NCI-H1930 (cell line): ENCODE measurements around the gene FSIP1.
A peak's percentile ranks its signal among the peaks of the same experiment; 100 is the strongest.

ENCODE experiments used
- DNase-seq, 2 experiments: peaks; one replicate each; lab custom pipeline; 2025; lab: John Stamatoyannopoulos, UW

Gene FSIP1

DNA sequence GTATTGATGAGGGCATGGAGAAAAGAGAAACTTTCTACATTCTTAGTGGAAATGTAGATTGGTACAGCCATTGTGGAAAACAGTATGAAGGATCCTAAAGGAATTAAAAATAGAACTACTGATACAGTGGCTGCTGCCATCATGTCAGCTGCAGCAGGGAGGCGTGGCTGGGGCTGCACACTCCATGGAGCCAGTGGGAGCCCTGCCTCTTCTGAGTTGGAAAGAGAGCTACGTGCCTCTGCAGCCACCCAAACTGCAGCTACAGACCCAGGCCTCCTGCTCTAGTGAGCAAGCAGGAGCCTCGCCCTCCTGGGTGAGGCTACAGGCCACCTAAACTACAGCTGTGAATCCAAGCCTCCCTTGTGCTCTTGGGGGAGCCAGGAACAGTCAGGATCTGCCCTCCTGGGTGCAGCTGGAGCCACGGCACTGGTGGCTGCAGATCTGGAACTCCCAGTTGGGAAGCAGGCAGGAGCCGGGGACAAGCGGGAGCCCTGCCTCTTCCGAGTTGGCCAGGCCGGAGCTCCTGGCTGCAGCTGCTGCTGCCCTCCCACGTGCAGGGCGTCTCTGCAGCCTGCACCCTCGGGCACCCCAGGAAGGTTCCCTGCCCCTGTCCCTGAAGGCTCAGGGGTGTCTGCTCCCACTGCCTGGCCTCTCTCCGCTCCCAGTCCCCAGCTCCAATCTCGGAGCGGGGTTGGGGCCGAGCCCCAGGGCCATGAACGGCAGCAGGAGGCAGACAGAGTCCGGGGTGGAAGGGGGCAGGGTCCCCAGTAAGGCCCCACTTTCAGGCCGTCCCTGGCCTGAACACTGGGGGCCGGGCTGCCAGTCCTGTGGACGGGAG is 137.3 kb downstream of the FSIP1 start:
- no peak for DNase-seq

- DNase-seq, result no peak
These were observed 138.5 kb downstream of the FSIP1 start for GRCh38 chr15:39644136-39644535.

DNA sequence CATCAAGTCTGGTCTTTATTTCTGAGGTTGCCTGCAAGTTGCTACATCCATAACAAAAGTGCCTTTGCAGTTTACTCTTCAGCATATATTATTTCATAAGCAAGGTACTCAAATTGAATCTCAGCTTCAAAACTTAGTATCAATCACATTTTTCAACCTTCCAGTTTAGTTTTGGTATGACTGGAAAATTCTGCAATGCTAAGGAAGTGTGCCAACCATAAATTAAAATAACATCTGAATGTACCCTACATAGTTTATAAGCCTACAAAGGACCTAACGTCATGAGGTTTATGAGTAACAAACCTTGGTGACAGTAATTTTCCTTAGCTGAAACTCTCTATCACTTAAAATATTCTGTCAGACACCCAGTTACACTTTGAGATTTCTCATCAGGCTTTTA is 138.9 kb downstream of the FSIP1 start:
- DNase-seq, result no peak

DNA sequence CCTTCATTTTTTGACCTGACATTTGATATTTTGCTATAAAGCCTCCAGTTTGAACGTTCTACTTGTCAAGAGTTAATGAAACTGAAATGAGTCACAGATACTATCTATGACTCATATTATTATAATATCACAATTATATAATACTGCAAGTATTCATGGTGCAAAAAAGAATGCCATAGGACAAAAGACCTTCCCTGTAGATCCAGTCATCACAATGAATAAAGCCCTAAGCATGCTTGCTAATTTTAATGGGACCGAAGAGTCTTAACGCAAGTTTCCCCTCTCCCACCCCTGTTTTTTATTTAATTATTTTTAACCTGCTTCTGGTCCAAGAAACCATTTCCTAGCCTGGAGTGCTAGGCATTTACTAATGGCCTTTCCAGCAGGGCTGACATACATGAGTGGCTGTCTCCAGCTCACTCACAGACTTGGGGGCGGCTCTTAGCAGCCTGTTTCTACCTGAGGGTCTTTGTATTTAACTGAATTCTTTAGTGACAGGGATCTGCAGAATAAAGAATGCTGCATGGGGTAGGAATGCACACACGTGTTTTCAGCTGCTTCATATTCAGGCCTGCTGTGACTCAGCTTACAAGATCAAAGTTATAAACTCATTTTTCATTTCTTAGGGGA is 140.5 kb downstream of the FSIP1 start:
- no peak for DNase-seq

DNA sequence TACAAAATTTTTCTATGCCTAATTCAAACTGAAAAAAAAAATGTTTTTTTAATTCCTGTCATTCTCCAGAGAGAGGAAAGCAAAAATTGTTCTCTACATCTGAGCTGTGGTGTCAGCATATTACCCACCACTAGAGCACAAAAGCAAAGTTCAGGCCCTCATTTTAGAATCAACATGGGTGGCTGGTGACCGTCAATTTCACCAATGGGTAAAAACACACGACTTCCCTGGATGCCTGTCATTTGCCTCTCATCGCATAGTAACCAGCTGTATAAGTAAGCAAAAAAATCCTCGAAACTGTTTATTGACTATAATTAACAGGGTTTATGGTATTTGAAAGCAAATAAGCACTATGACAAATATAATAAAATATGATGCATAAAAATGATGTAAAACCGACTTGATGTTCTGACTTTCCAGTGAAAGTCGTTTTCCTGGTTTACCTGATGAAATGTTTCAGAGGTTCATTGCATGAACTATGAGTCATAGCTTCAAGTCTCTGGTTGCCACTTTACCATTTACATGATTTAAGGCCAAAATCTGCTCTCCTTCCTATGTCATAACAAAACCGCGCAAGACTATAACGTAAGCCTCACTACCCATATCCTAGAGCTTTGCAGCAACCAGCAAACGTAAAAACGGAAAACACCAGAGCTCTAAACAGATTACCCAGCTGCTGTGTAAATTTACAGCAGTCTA is 141.3 kb downstream of the FSIP1 start:
- no peak for DNase-seq

GRCh38 chr15:39640665-39641064 is 142.0 kb downstream of the FSIP1 start:
- no peak for DNase-seq

DNA sequence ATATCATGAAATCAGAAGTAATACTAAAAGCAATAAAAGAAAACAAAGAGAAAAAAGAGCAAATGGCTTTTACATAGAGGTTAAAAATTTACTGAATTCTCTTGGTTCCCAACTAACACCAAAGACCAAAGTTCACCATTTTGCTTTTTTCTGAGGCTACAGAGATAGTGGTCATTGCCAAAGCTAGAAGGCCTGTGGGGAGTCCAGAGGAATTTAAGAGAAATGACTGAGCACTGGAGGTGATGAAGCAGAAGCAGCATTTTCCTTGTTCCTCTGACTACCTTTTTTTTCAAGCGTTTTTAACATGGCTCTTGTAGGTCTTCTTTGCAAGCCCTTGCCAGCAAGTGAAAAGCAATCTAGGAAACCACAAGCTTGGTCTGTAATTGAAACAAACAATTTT is 143.6 kb downstream of the FSIP1 start:
- DNase-seq, result no peak

- no peak for DNase-seq
These were observed 144.6 kb downstream of the FSIP1 start for GRCh38 chr15:39638041-39638440.

DNA sequence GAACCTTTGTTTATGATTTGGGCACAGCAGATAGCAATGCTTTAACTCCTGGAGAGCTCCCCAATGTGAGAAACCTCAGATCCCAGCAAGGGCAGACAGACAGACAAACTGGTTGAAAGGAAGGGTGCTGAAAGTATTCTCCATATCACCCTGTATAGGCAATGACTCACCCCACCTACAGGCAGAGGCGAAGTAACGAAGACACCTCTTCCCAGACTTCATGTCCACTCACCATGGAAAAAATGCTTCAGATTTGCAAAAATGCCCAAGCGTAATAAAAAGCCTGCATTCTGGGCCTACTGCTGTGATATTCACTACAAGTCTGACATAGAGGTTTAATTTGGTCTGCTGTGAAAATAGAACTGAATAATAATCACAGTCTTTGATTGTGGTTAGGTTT is 151.3 kb downstream of the FSIP1 start:
- DNase-seq, result no peak

GRCh38 chr15:39629906-39630305 is 152.7 kb downstream of the FSIP1 start:
- no peak for DNase-seq

DNA sequence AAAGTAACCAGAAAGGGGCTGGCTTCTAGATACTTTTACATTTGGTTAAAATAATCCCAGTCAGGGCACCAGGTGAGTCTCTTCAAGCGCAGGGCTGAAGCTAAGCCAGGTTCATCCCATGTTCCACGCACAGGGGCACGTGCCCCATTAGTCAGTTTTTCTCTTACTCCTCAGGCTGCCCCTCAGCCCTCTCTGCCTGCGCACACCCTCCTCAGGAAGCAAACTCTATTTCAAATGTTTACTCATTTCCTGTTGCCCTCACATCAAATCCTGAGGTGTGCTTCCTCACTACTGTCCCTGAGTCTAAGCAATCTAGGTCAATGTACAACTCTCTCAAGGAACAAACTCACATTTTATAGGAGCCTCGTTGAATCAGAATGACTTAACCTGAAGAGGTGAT is 153.3 kb downstream of the FSIP1 start:
- no peak for DNase-seq

DNA sequence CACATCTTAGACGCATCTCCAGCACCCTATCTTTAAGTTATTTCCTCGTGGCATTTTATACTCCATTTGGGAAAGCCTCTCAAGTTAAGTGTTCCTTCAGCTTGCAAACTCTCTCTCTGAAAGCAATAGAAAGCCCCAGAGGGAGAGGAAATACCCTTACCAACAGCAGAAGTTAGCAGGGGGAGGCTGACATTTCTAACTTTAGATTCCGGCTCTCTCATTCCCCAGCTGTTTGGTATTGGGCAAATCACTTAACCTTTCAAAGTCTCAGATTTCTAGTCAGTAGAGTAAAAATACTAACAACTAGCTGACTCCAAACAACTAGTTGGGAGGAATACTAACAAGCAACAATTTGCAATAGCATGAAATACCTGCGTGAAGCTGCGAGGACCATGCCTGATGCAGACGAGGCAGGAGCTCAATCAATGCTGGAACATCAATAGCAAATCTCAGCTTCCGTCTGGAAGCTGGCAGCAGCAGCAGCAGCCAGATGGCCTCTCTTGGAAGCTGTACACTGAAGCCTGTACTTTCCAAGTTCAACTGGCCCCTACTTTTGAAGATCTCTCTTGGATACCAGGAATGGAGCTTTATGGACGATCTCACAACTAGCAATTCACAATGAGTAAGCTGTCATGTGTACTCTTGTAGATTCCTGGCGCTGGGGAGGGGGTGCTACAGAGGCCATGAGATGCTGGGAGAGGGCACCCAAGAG is 153.9 kb downstream of the FSIP1 start:
- DNase-seq, result no peak

DNA sequence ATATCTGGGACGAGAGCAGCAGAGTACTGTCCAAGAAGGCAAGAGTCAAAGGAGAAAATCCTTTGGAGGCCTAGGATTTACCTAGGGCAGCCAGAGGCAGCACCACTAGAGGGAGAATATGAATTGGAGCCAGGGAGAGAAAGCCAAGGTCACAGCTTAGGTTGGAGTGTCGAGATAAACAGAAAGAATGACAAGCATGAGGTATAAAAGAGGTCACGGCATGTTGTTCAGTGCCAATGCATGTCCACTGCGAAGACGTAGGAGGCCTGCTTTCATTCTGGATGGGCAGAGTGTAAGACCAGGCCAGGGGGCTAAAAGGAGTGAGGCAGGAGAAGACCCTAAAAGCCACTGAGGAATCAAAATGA is 154.5 kb downstream of the FSIP1 start:
- no peak for DNase-seq

GRCh38 chr15:39627451-39628143 is 155.0 kb downstream of the FSIP1 start:
- DNase-seq, result no peak

DNA sequence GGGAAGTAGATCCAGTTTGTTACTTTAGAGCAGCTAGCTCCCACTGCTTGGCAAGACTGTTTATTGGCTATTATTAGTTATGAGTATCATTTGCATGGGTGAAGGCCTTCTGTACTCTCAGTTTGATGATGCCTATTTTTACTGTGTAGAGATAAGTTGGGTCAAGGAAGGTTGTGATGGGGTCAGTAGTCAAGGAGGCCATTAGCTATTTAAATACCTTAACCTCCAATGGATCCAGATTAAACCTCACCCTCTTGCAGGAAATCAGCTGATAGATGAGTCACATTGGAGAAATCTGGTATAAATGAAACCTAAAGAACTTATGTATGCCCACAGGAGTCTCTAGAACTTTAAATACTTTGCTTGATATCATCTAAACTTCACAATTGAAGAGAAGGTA is 156.8 kb downstream of the FSIP1 start:
- DNase-seq, result no peak

DNA sequence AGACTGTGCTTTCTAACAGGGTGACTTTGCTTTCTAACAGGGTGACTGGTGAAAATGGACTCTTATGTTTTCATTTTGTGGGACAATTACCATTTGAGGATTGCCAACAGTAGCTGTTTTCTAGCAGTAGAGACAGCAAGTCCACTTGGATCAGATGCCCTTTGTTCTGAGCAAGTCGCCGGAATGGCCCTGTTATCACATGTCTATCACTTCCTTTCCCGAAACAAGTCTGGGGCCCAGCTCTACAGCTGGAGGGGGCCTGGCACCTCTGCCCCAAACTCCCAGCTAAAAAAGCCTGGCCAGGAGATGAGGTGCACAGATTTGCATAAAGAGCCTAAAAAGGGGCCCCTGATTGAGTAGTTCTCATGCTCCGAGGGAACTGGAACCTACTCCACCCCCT is 157.2 kb downstream of the FSIP1 start:
- DNase-seq, result no peak

DNA sequence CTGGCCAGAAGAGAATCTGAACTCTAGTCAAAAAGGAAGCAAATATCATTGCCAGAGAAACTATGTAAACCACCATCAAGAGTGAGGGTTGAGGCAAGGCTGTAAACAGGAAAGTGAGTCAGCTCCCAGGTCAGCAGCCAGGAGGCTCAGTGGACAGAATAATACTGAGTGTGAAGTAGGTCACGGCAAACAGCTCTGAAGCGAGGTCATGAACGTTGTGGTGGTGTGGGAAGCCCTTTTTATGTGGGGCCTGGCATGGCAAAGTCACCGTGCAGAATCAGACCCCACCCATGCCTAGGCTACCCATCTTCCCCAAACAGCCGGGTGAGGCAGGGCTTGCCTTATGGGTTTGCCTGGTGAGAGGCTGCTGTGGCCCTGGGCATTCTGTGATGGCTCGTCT is 157.8 kb downstream of the FSIP1 start:
- no peak for DNase-seq

DNA sequence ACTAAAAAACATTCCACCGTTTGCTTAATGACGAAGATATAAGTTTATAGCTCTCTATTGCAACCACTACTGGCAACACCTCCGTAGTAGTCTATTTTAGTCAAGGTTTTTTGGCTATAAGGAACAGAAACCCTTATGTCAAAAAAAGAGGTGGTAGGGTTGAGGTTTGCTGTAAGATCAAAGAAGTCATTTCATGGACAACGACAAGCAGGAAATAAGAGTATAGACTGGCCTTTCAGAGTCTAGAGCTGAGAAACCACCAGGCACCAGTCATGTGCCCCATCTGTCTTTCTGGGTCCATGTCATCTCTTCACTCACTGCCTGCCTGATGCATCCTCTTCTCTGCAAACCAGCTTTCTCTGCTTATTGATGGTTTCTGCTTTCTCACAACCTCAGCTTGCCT is 159.1 kb downstream of the FSIP1 start:
- no peak for DNase-seq

- no peak for DNase-seq
These were observed 159.8 kb downstream of the FSIP1 start for GRCh38 chr15:39622660-39623516.

GRCh38 chr15:39621976-39622375 is 160.7 kb downstream of the FSIP1 start:
- no peak for DNase-seq

DNA sequence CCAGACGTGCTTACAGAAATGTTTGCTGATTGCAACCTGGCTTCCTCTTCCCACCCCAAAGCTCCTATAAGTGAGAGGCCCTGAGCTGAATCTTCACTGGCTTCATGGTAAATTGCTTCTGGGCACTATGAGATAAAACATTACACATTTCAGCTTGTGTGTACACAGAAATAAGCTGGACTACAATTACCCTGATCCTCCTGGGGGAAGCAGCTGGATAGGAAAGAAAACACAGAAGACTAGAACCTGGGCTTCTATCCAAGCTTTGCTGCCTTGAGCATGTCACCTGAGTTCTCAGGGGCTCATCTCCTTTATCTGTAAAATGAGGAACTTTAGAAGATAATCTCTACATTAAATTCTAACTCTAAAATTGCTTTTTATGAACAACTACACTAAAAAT is 161.4 kb downstream of the FSIP1 start:
- DNase-seq, result peak in 1 of 2 experiments; percentile 23
